SHP77 (cell line): Measurements from ENCODE around the gene TCF3.

Experiments
- DNase-seq, 2 experiments: peaks; one replicate each; lab custom pipeline; 2025; lab: John Stamatoyannopoulos, UW

TCF3 gene

DNA sequence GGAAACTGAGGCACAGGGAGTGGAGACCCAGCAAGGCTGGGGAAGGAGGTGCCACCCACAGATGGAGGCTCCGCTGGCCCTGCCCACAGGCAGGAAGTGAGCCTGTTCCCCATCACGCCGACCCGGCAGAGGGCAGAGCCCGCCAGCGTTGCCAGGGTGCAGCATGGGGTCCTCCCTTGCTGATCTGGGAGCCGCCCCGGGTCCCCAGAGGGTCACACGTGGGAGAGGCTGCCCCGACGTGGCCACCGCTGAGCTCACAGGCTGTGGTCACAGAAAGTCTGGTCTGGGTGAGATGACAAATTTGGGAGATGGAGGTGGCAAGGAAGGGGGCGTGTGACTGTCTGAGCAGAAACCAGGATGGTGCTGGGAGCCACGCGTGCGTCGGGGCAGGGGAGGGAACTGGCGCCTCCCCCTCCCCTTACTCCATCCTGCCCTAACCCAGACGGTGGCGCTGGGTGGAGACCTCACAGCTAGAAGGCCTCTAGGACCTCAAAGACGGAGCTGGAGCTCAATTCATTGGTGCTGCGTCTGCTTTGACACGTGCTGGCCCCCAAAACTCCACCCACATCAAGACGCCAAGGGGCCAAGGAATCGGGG, 92.0 kb downstream of the TCF3 start:
- DNase-seq: no peak
